ENCODE data around the gene REP15. TPM values are rescaled to one million over a fixed set of nuclear protein-coding genes. Genes with fewer than 3 reads are reported as not detected.

REP15 gene
- total RNA-seq, 1 experiment from 2014 or later: 1.9 TPM

DNA sequence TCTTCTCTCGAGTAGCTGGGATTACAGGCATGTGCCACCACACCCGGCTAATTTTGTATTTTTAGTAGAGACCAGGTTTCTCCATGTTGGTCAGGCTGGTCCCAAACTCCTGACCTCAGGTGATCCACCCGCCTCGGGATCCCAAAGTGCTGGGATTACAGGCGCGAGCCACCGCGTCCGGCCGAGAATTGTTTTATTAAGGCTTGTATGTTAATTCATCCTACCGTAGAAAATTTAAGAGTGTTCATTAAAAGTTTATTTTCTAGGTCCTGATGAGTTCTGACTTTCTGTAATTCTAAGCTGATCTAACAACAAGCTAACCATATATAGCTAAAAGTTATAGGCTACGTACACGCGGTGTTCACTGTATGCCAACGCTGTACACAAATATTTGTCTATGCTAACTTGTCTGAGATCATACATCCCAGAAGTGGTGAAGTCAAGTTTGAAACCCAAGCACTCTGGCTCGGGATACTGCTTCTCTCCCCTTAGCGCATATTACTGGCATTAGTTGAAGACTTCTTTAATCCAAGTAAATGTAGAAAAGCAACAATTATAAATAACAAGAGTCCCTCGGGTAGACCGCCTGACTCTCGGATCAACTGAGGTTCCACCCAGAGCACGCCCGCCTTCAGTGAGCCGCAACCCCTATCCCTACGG, 13.8 kb downstream of the REP15 start:
- TF ChIP-seq, protein P1, sequence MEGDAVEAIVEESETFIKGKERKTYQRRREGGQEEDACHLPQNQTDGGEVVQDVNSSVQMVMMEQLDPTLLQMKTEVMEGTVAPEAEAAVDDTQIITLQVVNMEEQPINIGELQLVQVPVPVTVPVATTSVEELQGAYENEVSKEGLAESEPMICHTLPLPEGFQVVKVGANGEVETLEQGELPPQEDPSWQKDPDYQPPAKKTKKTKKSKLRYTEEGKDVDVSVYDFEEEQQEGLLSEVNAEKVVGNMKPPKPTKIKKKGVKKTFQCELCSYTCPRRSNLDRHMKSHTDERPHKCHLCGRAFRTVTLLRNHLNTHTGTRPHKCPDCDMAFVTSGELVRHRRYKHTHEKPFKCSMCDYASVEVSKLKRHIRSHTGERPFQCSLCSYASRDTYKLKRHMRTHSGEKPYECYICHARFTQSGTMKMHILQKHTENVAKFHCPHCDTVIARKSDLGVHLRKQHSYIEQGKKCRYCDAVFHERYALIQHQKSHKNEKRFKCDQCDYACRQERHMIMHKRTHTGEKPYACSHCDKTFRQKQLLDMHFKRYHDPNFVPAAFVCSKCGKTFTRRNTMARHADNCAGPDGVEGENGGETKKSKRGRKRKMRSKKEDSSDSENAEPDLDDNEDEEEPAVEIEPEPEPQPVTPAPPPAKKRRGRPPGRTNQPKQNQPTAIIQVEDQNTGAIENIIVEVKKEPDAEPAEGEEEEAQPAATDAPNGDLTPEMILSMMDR (IDR thresholded peaks at IDR 0.05): no peak
- TF ChIP-seq SIN3A (IDR thresholded peaks at IDR 0.05; ENCODE audit: borderline replicate concordance, insufficient read depth, low read depth, low read length) (no peak), TCF7L2 (IDR thresholded peaks at IDR 0.05; ENCODE audit: low read depth, low read length) (no peak), POLR2AphosphoS5 (IDR thresholded peaks at IDR 0.05; ENCODE audit: low read depth, low read length) (no peak)
- BruUV-seq (replicated peaks): TSS peak; percentile 92
- DNase-seq (ENCODE audit: low read depth, low spot score): peak; percentile 75
- H3K4me1 ChIP-seq (ENCODE audit: control insufficient read depth, insufficient read depth, low read length): peaks cover 6% of the 10 kb centered on the region
- intact Hi-C loops (cut with micrococcal nuclease; ENCODE audit: unreplicated experiment): loop anchor here (10.0 kb wide), 1 partner anchor 375 kb away; the partner anchor contains the start of gene BMAL2
- peak overlapping the region; percentile 75 to 90 for H3K4me3 ChIP-seq (ENCODE audit: low read depth in 2 of 2, low read length in 2 of 2)
- H3K27me3 ChIP-seq (ENCODE audit: control insufficient read depth, insufficient read depth, low read length): no peaks in the 10 kb centered on the region
- in situ Hi-C loops (cut with HindIII; ENCODE audit: low pct_unique_long_range_greater_than_20kb, low sequenced_read_pairs): no loop called here
- H3K9me3 ChIP-seq (ENCODE audit: control insufficient read depth, insufficient read depth, low read depth, low read length): no peaks in the 10 kb centered on the region
- H3K27ac ChIP-seq (ENCODE audit: low read length): peak overlapping the region; percentile 97
- no peaks in the 10 kb centered on the region for H3K36me3 ChIP-seq (ENCODE audit: control insufficient read depth, insufficient read depth, low read length)
- CTCF ChIA-PET: no interaction called here
- peak; percentile 82 for ATAC-seq
- POLR2A ChIA-PET: no interaction called here

DNA sequence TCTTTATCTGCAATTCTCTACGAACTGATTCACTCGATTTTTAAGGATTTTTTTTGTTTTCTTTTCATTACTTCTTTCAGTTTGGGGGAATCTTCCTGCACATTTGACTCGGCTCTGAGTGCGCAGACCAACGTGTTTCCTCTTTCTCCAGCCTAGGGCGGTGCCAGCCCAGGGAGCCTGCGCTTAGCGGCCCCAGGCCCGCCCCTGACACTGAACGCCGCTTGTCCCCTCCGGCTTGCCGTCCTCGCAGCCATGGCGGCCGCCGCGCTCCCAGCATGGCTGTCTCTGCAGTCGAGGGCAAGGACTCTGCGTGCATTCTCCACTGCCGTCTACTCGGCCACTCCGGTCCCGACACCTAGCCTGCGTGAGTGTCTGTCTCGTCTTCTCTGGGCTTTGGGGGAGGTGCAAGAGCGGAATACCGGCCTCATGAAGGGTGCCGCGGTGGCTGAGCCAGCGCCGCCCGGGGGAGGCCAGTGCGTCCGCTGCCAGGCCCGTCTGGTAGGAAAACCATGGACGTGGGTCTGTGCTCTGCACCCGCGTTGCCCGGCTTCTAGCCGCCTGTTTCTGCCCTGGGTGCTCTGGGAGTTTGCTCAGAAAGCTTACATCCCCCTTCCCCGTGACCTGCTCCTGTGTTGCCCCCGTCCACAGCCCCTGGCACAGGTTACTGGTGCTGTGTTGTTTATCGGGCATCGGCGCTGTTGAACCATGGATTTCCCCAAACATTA, 14.5 kb downstream of the REP15 start, which contains the start of gene MRPS35:
MRPS35 (plus strand) TSS at position 241 of the 725 bp plus-strand sequence; CDS start at position 253, 12 bp downstream.
- Histone ChIP-seq H3K4me1 (ENCODE audit: control insufficient read depth, insufficient read depth, low read length) (peaks cover 6% of the 10 kb centered on the region), H3K36me3 (ENCODE audit: control insufficient read depth, insufficient read depth, low read length) (peaks cover 2% of the 10 kb centered on the region; the same call in 1 of the 2 replicates), H3K9me3 (ENCODE audit: control insufficient read depth, insufficient read depth, low read depth, low read length) (no peaks in the 10 kb centered on the region), H3K4me3 (ENCODE audit: low read depth in 2 of 2, low read length in 2 of 2) (peak within 1 kb of the TSS; percentile 75 to 90), H3K27me3 (ENCODE audit: control insufficient read depth, insufficient read depth, low read length) (no peaks in the 10 kb centered on the region), H3K27ac (ENCODE audit: low read length) (peak within 1 kb of the TSS; percentile 97)
- intact Hi-C loops (cut with micrococcal nuclease; ENCODE audit: unreplicated experiment): no loop called here
- peak; percentile 98 for ATAC-seq
- ChIA-PET POLR2A (no interaction called here), CTCF (no interaction called here)
- peak; percentile 83 for DNase-seq (ENCODE audit: low read depth, low spot score)
- in situ Hi-C loops (cut with HindIII; ENCODE audit: low pct_unique_long_range_greater_than_20kb, low sequenced_read_pairs): no loop called here
- TF ChIP-seq POLR2AphosphoS5 (IDR thresholded peaks at IDR 0.05; ENCODE audit: low read depth, low read length): peak; percentile 91
- TF ChIP-seq, protein P1 (IDR thresholded peaks at IDR 0.05): no peak
- peak in 1 of 2 experiments; percentile 79; a peak in 2 of 4 replicates for TF ChIP-seq REST (IDR thresholded peaks at IDR 0.05; ENCODE audit: insufficient read depth in 1 of 2, low read depth in 2 of 2, low read length in 1 of 2)
- TF ChIP-seq TCF7L2 (IDR thresholded peaks at IDR 0.05; ENCODE audit: low read depth, low read length): peak; percentile 73; the same call in 1 of the 2 replicates
- peak; percentile 98; the same call in 1 of the 2 replicates for TF ChIP-seq SIN3A (IDR thresholded peaks at IDR 0.05; ENCODE audit: borderline replicate concordance, insufficient read depth, low read depth, low read length)
- no TSS peak for BruUV-seq (replicated peaks)

Measured in Panc1 (cell line).